WTC11 (cell line): Measurements from ENCODE around the gene KCNE3. TPM values are rescaled to one million over a fixed set of nuclear protein-coding genes. Genes with fewer than 3 reads are reported as not detected.

Experiments used
- ATAC-seq: fragments of 200-7000 bp; cut with Tn5 transposase; 2 replicates; pipeline ENCODE4 v1.10.0; 2021; ENCODE audit warnings: mild to moderate bottlenecking, moderate library complexity
- CTCF ChIA-PET: fragments of 300-600 bp; sonication (Branson Sonifier 250); formaldehyde crosslinking; loops from one replicate; lab custom pipeline; 2021; ENCODE audit warnings: antibody characterized with exemption; lab: Charles Lee
- POLR2A ChIA-PET: fragments of 350-600 bp; sonication (Branson Sonifier 250); formaldehyde crosslinking; loops from one replicate; lab custom pipeline; 2021; ENCODE audit warnings: antibody characterized with exemption; lab: Charles Lee
- DNase-seq: peaks from one replicate; pipeline ENCODE4 v3.0.0; 2021; ENCODE audit warnings: low spot score
- H3K27ac Mint-ChIP-seq: 2 replicates; pipeline ENCODE4 v1.8.0; 2021; ENCODE audit warnings: mixed read lengths
- H3K27me3 Mint-ChIP-seq: 2 replicates; pipeline ENCODE4 v1.8.0; 2021; ENCODE audit warnings: low read depth, mild to moderate bottlenecking, moderate library complexity, mixed read lengths
- H3K36me3 Mint-ChIP-seq: 2 replicates; pipeline ENCODE4 v1.8.0; 2021; ENCODE audit warnings: mixed read lengths
- H3K4me1 Mint-ChIP-seq: 2 replicates; pipeline ENCODE4 v1.8.0; 2022; ENCODE audit warnings: mixed read lengths
- H3K4me3 Mint-ChIP-seq: 2 replicates; pipeline ENCODE4 v1.8.0; 2021; ENCODE audit warnings: mild to moderate bottlenecking, moderate library complexity, mixed read lengths
- H3K9me3 Mint-ChIP-seq: 2 replicates; pipeline ENCODE4 v1.8.0; 2021; ENCODE audit warnings: mixed read lengths
- ATF1 ChIP-seq: sonication (generic); formaldehyde crosslinking; IDR thresholded peaks from 2 replicates; pipeline ENCODE4 v1.8.1; 2023; ENCODE audit warnings: mild to moderate bottlenecking, moderate library complexity, missing genetic modification reagents
- FOXP1 ChIP-seq: sonication (generic); formaldehyde crosslinking; IDR thresholded peaks from 2 replicates; pipeline ENCODE4 v1.8.0; 2022; ENCODE audit warnings: missing genetic modification reagents, mild to moderate bottlenecking, moderate library complexity, borderline replicate concordance
- GABPB1 ChIP-seq: sonication (generic); formaldehyde crosslinking; IDR thresholded peaks from 2 replicates; pipeline ENCODE4 v1.8.1; 2023; ENCODE audit warnings: mild to moderate bottlenecking, missing genetic modification reagents
- NR3C1 ChIP-seq: sonication (generic); formaldehyde crosslinking; conservative IDR thresholded peaks from 2 replicates; pipeline ENCODE4 v1.8.1; 2023; ENCODE audit warnings: low read depth, mild to moderate bottlenecking, missing genetic modification reagents
- RELA ChIP-seq: sonication (generic); formaldehyde crosslinking; IDR thresholded peaks from 2 replicates; pipeline ENCODE4 v1.8.1; 2022; ENCODE audit warnings: missing genetic modification reagents, mild to moderate bottlenecking, borderline replicate concordance
- RORB ChIP-seq: fragments of 250-450 bp; sonication (Bioruptor Pico); IDR thresholded peaks from 2 replicates; pipeline ENCODE4 v1.9.0; 2021; ENCODE audit warnings: mild to moderate bottlenecking
- SOX15 ChIP-seq: fragments of 250-450 bp; sonication (Bioruptor Pico); IDR thresholded peaks from 2 replicates; pipeline ENCODE4 v1.9.0; 2021; ENCODE audit warnings: mild to moderate bottlenecking
- SP1 ChIP-seq: sonication (generic); formaldehyde crosslinking; conservative IDR thresholded peaks from 2 replicates; pipeline ENCODE4 v1.8.1; 2022; ENCODE audit warnings: missing genetic modification reagents
- TEAD1 ChIP-seq: sonication (generic); formaldehyde crosslinking; IDR thresholded peaks from 2 replicates; pipeline ENCODE4 v1.8.0; 2022; ENCODE audit warnings: mild to moderate bottlenecking, missing genetic modification reagents
- TEAD4 ChIP-seq: sonication (generic); formaldehyde crosslinking; IDR thresholded peaks from 2 replicates; pipeline ENCODE4 v1.8.0; 2022; ENCODE audit warnings: mild to moderate bottlenecking, missing genetic modification reagents
- ZNF219 ChIP-seq: sonication (generic); formaldehyde crosslinking; IDR thresholded peaks from 2 replicates; pipeline ENCODE4 v1.8.0; 2023; ENCODE audit warnings: missing genetic modification reagents, mild to moderate bottlenecking, borderline replicate concordance
- total RNA-seq: library from RNA; stranded (reverse); gene quantifications from 3 replicates; pipeline ENCODE4 v1.2.3, GENCODE V29; 2021
- TF ChIP-seq, protein P1 (sequence below): fragments of 250-450 bp; sonication (Bioruptor Pico); IDR thresholded peaks from 2 replicates; pipeline ENCODE4 v2.1.2; 2022; ENCODE audit warnings: mild to moderate bottlenecking, moderate library complexity
- TF ChIP-seq, protein P2 (sequence below): sonication (generic); formaldehyde crosslinking; IDR thresholded peaks from 2 replicates; pipeline ENCODE4 v1.8.1; 2023; ENCODE audit warnings: mild to moderate bottlenecking, missing genetic modification reagents
- TF ChIP-seq, protein P3 (sequence below): sonication (generic); formaldehyde crosslinking; IDR thresholded peaks from 2 replicates; pipeline ENCODE4 v1.8.1; 2022; ENCODE audit warnings: low read depth, missing genetic modification reagents, borderline replicate concordance
- TF ChIP-seq, protein P4 (sequence below): fragments of 250-450 bp; sonication (Bioruptor Pico); IDR thresholded peaks from 2 replicates; pipeline ENCODE4 v1.8.0; 2021; ENCODE audit warnings: mild to moderate bottlenecking
- TF ChIP-seq, protein P5 (sequence below): sonication (generic); formaldehyde crosslinking; IDR thresholded peaks from 2 replicates; pipeline ENCODE4 v1.8.0; 2023; ENCODE audit warnings: mild to moderate bottlenecking, missing genetic modification reagents
- TF ChIP-seq, protein P6 (sequence below): sonication (generic); formaldehyde crosslinking; IDR thresholded peaks from 2 replicates; pipeline ENCODE4 v1.8.0; 2022; ENCODE audit warnings: mild to moderate bottlenecking, missing genetic modification reagents

The KCNE3 gene
- total RNA-seq, 1 experiment from 2014 or later = 1.9 TPM

DNA sequence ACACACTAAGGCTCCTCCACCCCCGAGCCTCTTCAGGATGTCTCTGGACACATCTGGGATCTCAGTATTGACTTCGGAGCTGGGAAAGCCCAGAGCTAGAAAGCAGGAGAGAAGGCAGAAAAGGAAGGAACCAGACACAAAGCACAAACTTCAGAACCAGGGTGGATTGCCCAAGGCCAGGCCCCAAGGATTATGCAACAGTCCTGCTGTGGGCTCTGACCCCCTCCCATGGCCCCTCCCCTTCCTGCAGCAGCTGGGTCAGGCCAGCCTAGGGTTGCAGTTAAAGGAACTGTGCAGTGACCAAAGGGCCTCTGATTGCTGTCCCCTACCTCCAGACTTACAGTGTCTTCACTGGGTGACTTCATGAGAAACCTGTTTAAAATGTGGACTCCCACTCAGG is 5.3 kb downstream of the KCNE3 start:
- DNase-seq = peak; percentile 30
- no peak overlapping the region for H3K27ac Mint-ChIP-seq
- H3K36me3 Mint-ChIP-seq = no peaks in the 10 kb centered on the region
- ChIA-PET POLR2A (interaction anchor here (1.5 kb wide), 1 partner anchor 31 kb away, joined by 8 read pairs; the partner anchor contains the start of gene LIPT2), CTCF (interaction anchor here (0.7 to 1.6 kb wide), 5 partner anchors 8 to 109 kb away, joined by 3 to 7 read pairs (median 4); no protein-coding TSS in a partner anchor)
- H3K9me3 Mint-ChIP-seq = no peaks in the 10 kb centered on the region
- peaks cover 15% of the 10 kb centered on the region for H3K27me3 Mint-ChIP-seq
- H3K4me3 Mint-ChIP-seq = no peak overlapping the region
- TF ChIP-seq TEAD4 (CRISPR knock-in tag) (no peak), GABPB1 (0 out of 2 replicates have a peak, but pooled peaks have one; percentile 32)
- ATAC-seq = peak; percentile 69
- H3K4me1 Mint-ChIP-seq = peaks cover 12% of the 10 kb centered on the region

DNA sequence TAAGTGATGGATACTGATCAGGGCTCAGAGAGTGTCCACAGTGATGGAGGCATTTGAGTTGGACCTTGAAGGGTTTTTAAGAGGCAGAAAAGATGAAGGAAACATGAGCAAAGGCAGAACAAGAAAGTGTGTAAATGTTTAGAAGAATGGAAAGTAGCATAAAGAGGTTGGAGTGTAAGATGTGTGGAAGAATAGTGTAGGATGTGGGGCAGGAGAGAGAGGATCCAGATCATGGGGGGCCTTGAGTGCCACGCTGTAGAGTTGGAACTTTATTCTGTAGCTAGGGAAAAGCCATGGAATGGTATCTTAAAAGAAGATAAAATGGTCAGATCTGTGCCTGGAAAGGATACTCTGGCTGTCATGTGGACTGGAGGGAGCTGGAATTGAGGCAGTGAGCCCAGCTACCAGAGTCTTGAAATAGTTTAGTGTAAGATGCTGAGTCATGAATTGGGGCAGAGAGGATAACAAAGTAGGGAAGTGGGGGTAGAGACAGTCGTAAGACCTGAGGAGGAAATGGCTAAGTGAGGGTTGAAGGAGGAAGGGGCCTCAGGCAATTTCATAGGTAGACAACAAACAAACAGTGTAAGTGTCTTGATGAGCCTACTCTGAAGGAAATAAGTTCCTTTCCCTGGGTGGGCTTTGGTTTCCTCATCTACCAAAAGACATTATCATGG is 6.7 kb downstream of the KCNE3 start:
- Mint-ChIP-seq H3K36me3 (no peaks in the 10 kb centered on the region), H3K9me3 (no peaks in the 10 kb centered on the region), H3K4me3 (no peak overlapping the region), H3K4me1 (peaks cover 3% of the 10 kb centered on the region), H3K27me3 (peaks cover 3% of the 10 kb centered on the region; the same call in 1 of the 2 replicates), H3K27ac (no peak overlapping the region)
- TF ChIP-seq, protein P1, sequence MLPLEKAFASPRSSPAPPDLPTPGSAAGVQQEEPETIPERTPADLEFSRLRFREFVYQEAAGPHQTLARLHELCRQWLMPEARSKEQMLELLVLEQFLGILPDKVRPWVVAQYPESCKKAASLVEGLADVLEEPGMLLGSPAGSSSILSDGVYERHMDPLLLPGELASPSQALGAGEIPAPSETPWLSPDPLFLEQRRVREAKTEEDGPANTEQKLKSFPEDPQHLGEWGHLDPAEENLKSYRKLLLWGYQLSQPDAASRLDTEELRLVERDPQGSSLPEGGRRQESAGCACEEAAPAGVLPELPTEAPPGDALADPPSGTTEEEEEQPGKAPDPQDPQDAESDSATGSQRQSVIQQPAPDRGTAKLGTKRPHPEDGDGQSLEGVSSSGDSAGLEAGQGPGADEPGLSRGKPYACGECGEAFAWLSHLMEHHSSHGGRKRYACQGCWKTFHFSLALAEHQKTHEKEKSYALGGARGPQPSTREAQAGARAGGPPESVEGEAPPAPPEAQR (CRISPR knock-in tag) = no peak
- no peak for TF ChIP-seq SOX15 (CRISPR knock-in tag)
- DNase-seq = no peak
- ChIA-PET CTCF (interaction anchor here (1.2 kb wide), 1 partner anchor 11 kb away, joined by 4 read pairs; no protein-coding TSS in a partner anchor), POLR2A (no interaction called here)
- ATAC-seq = no peak

DNA sequence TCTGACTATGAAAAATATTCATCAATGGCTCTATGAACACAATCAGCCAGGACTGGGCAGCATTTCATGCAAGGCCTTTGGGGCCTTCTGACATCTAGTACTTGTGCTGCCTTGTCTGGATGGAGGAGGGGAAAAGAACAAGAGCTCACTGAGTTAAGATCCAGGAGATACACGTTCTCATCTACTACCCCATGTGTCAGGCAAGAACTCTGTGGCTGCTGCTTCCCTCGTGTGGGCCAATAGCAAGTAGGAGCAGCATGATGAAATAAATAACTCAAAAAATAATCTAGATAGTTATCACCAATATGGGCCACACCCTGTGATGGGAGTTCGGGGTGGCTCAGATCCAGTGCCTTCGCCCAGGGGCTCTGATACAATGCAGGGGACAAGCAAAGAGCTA is 7.3 kb downstream of the KCNE3 start:
- H3K9me3 Mint-ChIP-seq = no peaks in the 10 kb centered on the region
- POLR2A ChIA-PET = no interaction called here
- peaks cover 3% of the 10 kb centered on the region for H3K4me1 Mint-ChIP-seq
- TF ChIP-seq TEAD1 (CRISPR knock-in tag) = no peak
- no peak for TF ChIP-seq NR3C1 (CRISPR knock-in tag)
- TF ChIP-seq FOXP1 (CRISPR knock-in tag) = no peak
- TF ChIP-seq, protein P1 (CRISPR knock-in tag) = no peak
- TF ChIP-seq, protein P2, sequence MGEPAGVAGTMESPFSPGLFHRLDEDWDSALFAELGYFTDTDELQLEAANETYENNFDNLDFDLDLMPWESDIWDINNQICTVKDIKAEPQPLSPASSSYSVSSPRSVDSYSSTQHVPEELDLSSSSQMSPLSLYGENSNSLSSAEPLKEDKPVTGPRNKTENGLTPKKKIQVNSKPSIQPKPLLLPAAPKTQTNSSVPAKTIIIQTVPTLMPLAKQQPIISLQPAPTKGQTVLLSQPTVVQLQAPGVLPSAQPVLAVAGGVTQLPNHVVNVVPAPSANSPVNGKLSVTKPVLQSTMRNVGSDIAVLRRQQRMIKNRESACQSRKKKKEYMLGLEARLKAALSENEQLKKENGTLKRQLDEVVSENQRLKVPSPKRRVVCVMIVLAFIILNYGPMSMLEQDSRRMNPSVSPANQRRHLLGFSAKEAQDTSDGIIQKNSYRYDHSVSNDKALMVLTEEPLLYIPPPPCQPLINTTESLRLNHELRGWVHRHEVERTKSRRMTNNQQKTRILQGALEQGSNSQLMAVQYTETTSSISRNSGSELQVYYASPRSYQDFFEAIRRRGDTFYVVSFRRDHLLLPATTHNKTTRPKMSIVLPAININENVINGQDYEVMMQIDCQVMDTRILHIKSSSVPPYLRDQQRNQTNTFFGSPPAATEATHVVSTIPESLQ = no peak
- no peak for TF ChIP-seq SP1
- TF ChIP-seq ATF1 (CRISPR knock-in tag) = no peak
- TF ChIP-seq, protein P3, sequence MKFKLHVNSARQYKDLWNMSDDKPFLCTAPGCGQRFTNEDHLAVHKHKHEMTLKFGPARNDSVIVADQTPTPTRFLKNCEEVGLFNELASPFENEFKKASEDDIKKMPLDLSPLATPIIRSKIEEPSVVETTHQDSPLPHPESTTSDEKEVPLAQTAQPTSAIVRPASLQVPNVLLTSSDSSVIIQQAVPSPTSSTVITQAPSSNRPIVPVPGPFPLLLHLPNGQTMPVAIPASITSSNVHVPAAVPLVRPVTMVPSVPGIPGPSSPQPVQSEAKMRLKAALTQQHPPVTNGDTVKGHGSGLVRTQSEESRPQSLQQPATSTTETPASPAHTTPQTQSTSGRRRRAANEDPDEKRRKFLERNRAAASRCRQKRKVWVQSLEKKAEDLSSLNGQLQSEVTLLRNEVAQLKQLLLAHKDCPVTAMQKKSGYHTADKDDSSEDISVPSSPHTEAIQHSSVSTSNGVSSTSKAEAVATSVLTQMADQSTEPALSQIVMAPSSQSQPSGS (CRISPR knock-in tag) = no peak
- TF ChIP-seq ZNF219 (CRISPR knock-in tag) = no peak
- no peak for TF ChIP-seq RELA
- TF ChIP-seq, protein P4, sequence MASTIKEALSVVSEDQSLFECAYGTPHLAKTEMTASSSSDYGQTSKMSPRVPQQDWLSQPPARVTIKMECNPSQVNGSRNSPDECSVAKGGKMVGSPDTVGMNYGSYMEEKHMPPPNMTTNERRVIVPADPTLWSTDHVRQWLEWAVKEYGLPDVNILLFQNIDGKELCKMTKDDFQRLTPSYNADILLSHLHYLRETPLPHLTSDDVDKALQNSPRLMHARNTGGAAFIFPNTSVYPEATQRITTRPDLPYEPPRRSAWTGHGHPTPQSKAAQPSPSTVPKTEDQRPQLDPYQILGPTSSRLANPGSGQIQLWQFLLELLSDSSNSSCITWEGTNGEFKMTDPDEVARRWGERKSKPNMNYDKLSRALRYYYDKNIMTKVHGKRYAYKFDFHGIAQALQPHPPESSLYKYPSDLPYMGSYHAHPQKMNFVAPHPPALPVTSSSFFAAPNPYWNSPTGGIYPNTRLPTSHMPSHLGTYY (CRISPR knock-in tag) = no peak
- TF ChIP-seq, protein P5, sequence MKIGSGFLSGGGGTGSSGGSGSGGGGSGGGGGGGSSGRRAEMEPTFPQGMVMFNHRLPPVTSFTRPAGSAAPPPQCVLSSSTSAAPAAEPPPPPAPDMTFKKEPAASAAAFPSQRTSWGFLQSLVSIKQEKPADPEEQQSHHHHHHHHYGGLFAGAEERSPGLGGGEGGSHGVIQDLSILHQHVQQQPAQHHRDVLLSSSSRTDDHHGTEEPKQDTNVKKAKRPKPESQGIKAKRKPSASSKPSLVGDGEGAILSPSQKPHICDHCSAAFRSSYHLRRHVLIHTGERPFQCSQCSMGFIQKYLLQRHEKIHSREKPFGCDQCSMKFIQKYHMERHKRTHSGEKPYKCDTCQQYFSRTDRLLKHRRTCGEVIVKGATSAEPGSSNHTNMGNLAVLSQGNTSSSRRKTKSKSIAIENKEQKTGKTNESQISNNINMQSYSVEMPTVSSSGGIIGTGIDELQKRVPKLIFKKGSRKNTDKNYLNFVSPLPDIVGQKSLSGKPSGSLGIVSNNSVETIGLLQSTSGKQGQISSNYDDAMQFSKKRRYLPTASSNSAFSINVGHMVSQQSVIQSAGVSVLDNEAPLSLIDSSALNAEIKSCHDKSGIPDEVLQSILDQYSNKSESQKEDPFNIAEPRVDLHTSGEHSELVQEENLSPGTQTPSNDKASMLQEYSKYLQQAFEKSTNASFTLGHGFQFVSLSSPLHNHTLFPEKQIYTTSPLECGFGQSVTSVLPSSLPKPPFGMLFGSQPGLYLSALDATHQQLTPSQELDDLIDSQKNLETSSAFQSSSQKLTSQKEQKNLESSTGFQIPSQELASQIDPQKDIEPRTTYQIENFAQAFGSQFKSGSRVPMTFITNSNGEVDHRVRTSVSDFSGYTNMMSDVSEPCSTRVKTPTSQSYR (CRISPR knock-in tag) = no peak
- TF ChIP-seq RORB (CRISPR knock-in tag) = no peak
- TF ChIP-seq, protein P6, sequence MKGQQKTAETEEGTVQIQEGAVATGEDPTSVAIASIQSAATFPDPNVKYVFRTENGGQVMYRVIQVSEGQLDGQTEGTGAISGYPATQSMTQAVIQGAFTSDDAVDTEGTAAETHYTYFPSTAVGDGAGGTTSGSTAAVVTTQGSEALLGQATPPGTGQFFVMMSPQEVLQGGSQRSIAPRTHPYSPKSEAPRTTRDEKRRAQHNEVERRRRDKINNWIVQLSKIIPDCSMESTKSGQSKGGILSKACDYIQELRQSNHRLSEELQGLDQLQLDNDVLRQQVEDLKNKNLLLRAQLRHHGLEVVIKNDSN (CRISPR knock-in tag) = no peak

More for the DNA sequence above, 7.3 kb downstream of the KCNE3 start:
- CTCF ChIA-PET = no interaction called here
- H3K27me3 Mint-ChIP-seq = peaks cover 3% of the 10 kb centered on the region; the same call in 1 of the 2 replicates
- DNase-seq (no peak), ATAC-seq (no peak)
- no peak overlapping the region for H3K27ac Mint-ChIP-seq
- H3K4me3 Mint-ChIP-seq = no peak overlapping the region
- H3K36me3 Mint-ChIP-seq = no peaks in the 10 kb centered on the region
